ENCODE measurements around the gene ATP6V1E1.
"Not testable (repeated sequence)": the region's sequence is repeated elsewhere in the genome, so short reads cannot be mapped to it uniquely, and the experiment has no call there.

ATP6V1E1 gene

DNA sequence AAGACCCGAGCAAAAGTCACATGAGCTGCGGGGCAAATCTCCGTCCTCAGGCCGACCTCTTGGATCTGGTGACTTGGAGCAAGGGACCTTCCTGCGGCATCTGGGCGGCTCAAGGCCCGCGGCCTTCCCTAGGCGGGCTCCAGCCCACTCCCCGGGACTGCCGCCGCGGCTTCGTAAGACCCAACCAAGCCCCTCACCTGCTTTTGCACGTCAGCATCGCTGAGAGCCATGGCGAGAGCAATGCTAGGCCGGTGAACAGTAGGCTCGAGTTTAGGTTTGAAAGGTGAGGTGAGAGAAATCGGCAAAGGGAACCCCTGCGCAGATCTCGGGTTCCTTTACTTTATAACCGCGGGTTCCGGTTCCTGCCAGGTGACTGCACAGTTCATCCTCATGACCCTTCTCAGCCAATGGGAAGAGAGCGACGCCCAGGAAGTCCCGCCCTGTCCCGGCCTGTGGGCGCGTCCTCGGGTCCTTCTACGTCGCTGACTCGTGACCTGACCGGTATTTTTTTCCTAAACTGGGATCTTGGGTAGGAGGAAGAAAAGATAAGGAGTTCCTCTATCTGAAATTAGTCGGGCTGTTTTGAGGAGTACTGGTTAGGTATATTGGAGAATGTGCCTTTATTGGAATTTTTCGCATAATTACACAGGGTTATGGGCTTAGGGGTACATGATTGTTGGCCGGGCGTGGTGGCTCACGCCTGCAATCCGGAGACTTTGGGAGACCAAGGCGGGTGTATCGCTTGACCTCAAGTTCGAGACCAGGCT is at the start of gene ATP6V1E1:
TSS of gene ATP6V1E1 (minus strand) at position 344 of the 767 bp plus-strand sequence. CDS start at position 230, 114 bp downstream.
- peaks cover 21% of the 10 kb centered on the region for H3K79me2 ChIP-seq
- H3K9me3 ChIP-seq (ENCODE audit: control insufficient read depth, low read length) = no peaks in the 10 kb centered on the region
- no peaks in the 10 kb centered on the region for H3K27me3 ChIP-seq (ENCODE audit: control insufficient read depth, insufficient read depth, low read length)
- TF ChIP-seq, protein P1, sequence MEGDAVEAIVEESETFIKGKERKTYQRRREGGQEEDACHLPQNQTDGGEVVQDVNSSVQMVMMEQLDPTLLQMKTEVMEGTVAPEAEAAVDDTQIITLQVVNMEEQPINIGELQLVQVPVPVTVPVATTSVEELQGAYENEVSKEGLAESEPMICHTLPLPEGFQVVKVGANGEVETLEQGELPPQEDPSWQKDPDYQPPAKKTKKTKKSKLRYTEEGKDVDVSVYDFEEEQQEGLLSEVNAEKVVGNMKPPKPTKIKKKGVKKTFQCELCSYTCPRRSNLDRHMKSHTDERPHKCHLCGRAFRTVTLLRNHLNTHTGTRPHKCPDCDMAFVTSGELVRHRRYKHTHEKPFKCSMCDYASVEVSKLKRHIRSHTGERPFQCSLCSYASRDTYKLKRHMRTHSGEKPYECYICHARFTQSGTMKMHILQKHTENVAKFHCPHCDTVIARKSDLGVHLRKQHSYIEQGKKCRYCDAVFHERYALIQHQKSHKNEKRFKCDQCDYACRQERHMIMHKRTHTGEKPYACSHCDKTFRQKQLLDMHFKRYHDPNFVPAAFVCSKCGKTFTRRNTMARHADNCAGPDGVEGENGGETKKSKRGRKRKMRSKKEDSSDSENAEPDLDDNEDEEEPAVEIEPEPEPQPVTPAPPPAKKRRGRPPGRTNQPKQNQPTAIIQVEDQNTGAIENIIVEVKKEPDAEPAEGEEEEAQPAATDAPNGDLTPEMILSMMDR (IDR thresholded peaks at IDR 0.05) = no peak
- H3K4me1 ChIP-seq = peaks cover 7% of the 10 kb centered on the region
- no peaks in the 10 kb centered on the region for H3K36me3 ChIP-seq (ENCODE audit: control insufficient read depth, insufficient read depth, low read length)
- H3K9ac ChIP-seq = peak within 1 kb of the TSS; percentile 94
- H3K4me3 ChIP-seq (ENCODE audit: low read depth, low read length) = peak within 1 kb of the TSS; percentile 99
- peak within 1 kb of the TSS; percentile 70 for H3K4me2 ChIP-seq (ENCODE audit: low read length)
- peak within 1 kb of the TSS; percentile 90 for H2AFZ ChIP-seq
- H3K27ac ChIP-seq = peak within 1 kb of the TSS; percentile 93

DNA sequence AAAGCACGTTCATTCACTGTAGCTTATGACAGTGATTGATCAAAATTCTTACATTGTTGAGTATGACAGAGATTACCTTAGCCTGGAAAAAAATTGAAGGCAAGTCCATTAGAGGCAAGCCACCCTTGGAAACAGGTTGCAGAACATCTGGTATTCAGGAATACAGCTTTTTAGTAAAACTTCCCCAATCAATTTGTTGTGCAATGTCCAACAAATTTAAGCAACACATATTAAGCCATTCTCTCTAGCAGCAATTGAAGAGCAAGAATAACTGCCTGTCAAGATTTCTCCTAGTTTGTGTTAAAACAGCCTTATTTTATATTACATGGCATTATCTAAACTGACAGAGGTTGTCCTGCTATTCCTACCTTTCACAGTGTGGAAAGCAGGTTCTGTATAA is 47.0 kb upstream of the ATP6V1E1 start:
- H3K9ac ChIP-seq = no peak overlapping the region
- no peak overlapping the region for H3K27ac ChIP-seq
- TF ChIP-seq, protein P1 (IDR thresholded peaks at IDR 0.05) = no peak
- no peaks in the 10 kb centered on the region for H3K4me1 ChIP-seq
- H3K4me2 ChIP-seq (ENCODE audit: low read length) = no peak overlapping the region
- H3K27me3 ChIP-seq (ENCODE audit: control insufficient read depth, insufficient read depth, low read length) = no peaks in the 10 kb centered on the region
- H3K36me3 ChIP-seq (ENCODE audit: control insufficient read depth, insufficient read depth, low read length) = no peaks in the 10 kb centered on the region
- peaks cover 20% of the 10 kb centered on the region for H3K79me2 ChIP-seq
- no peak overlapping the region for H2AFZ ChIP-seq
- no peaks in the 10 kb centered on the region for H3K9me3 ChIP-seq (ENCODE audit: control insufficient read depth, low read length)
- H3K4me3 ChIP-seq (ENCODE audit: low read depth, low read length) = no peak overlapping the region

DNA sequence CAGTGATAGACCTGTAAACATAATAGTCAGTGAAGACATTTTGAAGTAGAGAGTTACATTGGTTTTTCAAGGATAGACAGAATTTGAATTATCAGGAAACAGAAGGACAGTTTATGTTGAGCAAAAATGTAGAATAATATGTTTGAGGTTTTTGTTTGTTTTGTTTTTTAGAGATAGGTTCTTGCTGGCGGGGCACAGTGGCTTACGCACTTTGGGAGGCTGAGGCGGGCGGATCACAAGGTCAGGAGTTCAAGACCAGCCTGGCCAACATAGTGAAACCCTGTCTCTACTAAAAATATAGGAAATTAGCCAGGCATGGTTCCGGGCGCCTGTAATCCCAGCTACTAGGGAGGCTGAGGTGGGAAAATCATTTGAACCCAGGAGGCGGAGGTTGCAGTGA is 45.6 kb upstream of the ATP6V1E1 start:
- TF ChIP-seq, protein P1 (IDR thresholded peaks at IDR 0.05) = no peak

DNA sequence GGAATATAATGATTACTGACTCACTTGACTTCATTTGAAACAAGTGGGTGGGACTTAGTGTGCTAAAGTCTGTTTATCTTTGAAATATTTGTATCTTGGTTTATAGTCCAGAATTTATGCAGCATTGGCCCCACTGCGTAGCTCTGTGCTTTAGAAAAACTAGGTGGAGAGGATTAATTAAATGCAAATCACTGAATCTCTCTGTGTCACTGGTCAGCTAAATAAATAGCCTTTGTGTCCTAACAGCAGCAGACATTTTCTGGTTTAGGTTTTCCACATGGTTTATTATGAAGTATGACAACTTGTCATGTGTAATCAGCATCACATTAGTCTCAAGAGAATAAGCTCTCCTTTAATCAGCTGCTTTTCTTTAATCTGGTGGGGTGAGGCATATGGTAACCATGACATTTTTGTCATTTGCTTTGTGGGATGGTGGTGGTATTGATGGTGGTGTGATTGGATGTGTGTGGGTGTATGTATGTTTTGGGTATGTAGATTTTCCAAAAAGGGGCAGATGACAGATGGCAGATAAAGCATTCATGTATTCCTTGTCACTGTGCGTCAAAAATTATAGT is 44.0 kb upstream of the ATP6V1E1 start:
- TF ChIP-seq, protein P1 (IDR thresholded peaks at IDR 0.05) = no peak
- H2AFZ ChIP-seq = no peak overlapping the region
- no peaks in the 10 kb centered on the region for H3K9me3 ChIP-seq (ENCODE audit: control insufficient read depth, low read length)
- H3K36me3 ChIP-seq (ENCODE audit: control insufficient read depth, insufficient read depth, low read length) = no peaks in the 10 kb centered on the region
- H3K27ac ChIP-seq = no peak overlapping the region
- H3K4me3 ChIP-seq (ENCODE audit: low read depth, low read length) = no peak overlapping the region
- no peaks in the 10 kb centered on the region for H3K4me1 ChIP-seq
- H3K9ac ChIP-seq = no peak overlapping the region
- H3K79me2 ChIP-seq = peaks cover 11% of the 10 kb centered on the region
- H3K27me3 ChIP-seq (ENCODE audit: control insufficient read depth, insufficient read depth, low read length) = no peaks in the 10 kb centered on the region
- H3K4me2 ChIP-seq (ENCODE audit: low read length) = no peak overlapping the region

More for the DNA sequence above, 45.6 kb upstream of the ATP6V1E1 start:
- H3K36me3 ChIP-seq (ENCODE audit: control insufficient read depth, insufficient read depth, low read length) = no peaks in the 10 kb centered on the region
- no peaks in the 10 kb centered on the region for H3K27me3 ChIP-seq (ENCODE audit: control insufficient read depth, insufficient read depth, low read length)
- no peak overlapping the region for H2AFZ ChIP-seq
- no peak overlapping the region for H3K9ac ChIP-seq
- H3K9me3 ChIP-seq (ENCODE audit: control insufficient read depth, low read length) = no peaks in the 10 kb centered on the region
- no peak overlapping the region for H3K4me3 ChIP-seq (ENCODE audit: low read depth, low read length)
- no peak overlapping the region for H3K4me2 ChIP-seq (ENCODE audit: low read length)
- no peaks in the 10 kb centered on the region for H3K4me1 ChIP-seq
- H3K79me2 ChIP-seq = peaks cover 20% of the 10 kb centered on the region
- H3K27ac ChIP-seq = no peak overlapping the region

DNA sequence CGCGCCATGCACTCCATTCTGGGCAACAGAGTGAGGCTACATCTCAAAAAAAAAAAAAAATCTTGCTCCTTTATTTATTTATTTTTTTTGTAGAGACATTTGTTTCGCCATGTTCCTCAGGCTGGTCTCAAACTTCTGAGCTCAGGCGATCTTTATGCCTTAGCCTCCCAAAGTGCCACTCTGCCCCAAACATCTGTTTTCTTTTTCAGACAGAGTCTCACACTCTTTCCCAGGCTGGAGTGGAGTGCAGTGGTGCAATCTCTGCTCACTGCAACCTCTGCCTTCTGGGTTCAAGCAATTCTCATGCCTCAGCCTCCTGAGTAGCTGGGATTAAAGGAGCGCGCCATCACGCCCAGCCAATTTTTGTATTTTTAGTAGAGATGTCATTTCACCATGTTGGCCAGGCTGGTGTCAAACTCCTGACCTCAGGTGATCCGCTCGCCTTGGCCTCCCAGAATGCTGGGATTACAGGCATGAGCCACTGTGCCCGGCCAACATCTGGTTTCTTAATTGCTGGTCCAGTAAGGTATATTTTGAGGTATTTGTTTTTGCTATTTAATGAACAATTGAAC is 43.1 kb upstream of the ATP6V1E1 start:
- H3K27me3 ChIP-seq (ENCODE audit: control insufficient read depth, insufficient read depth, low read length); H3K9me3 ChIP-seq (ENCODE audit: control insufficient read depth, low read length); H3K4me1 ChIP-seq; H3K4me2 ChIP-seq (ENCODE audit: low read length); H2AFZ ChIP-seq; H3K4me3 ChIP-seq (ENCODE audit: low read depth, low read length); H3K9ac ChIP-seq; H3K27ac ChIP-seq; H3K36me3 ChIP-seq (ENCODE audit: control insufficient read depth, insufficient read depth, low read length): not testable (repeated sequence)
- H3K79me2 ChIP-seq = peaks cover 15% of the 10 kb centered on the region

Data from parathyroid adenoma (tissue), 2 donors.